Breast epithelium (tissue), 3 donors: ENCODE measurements around the gene PARP15.

Source experiments
- CTCF ChIP-seq, 3 donors: fragments of 450-650 bp; IDR thresholded peaks; one replicate each; pipeline ENCODE4 v1.5.1; 2016 to 2017; ENCODE audit warnings: antibody characterized with exemption in 3 of 3, mild to moderate bottlenecking in 3 of 3, moderate library complexity in 3 of 3
- POLR2A ChIP-seq: fragments of 450-650 bp; IDR thresholded peaks from one replicate; pipeline ENCODE4 v1.6.1; 2016; ENCODE audit warnings: antibody characterized with exemption, mild to moderate bottlenecking, moderate library complexity

- TF ChIP-seq POLR2A (no peak), CTCF (IDR thresholded peaks at IDR 0.05) (no peak)
Measured at GRCh38 chr3:122636697-122637096, 59.2 kb downstream of the PARP15 start.
